Suppressor macrophage treated with lipopolysaccharide for 1 hour (primary cell): ENCODE results near the gene PLD5.

ENCODE experiments used
- DNase-seq, 3 donors: peaks; one replicate each; pipeline ENCODE4 v3.0.0-alpha.2; 2020 to 2022

PLD5 gene

GRCh38 chr1:242524571-242525359, at the start of gene PLD5:
Gene PLD5 (minus strand): TSS chr1:242524697.
- no peak for DNase-seq

GRCh38 chr1:242569867-242570266, 45.4 kb upstream of the PLD5 start:
- DNase-seq: no peak

- DNase-seq: no peak
Measured at GRCh38 chr1:242568666-242569065, 44.2 kb upstream of the PLD5 start.

GRCh38 chr1:242567596-242567995, 43.1 kb upstream of the PLD5 start:
- no peak for DNase-seq

GRCh38 chr1:242556759-242557158, 32.3 kb upstream of the PLD5 start:
- DNase-seq: no peak

- DNase-seq: no peak
Measured at GRCh38 chr1:242556276-242556675, 31.8 kb upstream of the PLD5 start.

GRCh38 chr1:242554577-242554976, 30.1 kb upstream of the PLD5 start:
- no peak for DNase-seq

- no peak for DNase-seq
Measured at GRCh38 chr1:242546849-242547729, 22.6 kb upstream of the PLD5 start.

GRCh38 chr1:242546441-242546840, 21.9 kb upstream of the PLD5 start:
- no peak for DNase-seq

- DNase-seq: no peak
Measured at GRCh38 chr1:242544071-242544470, 19.6 kb upstream of the PLD5 start.

GRCh38 chr1:242542271-242542670, 17.8 kb upstream of the PLD5 start:
- no peak for DNase-seq

- DNase-seq: no peak
Measured at GRCh38 chr1:242535986-242536385, 11.5 kb upstream of the PLD5 start.

GRCh38 chr1:242534753-242535152, 10.3 kb upstream of the PLD5 start:
- no peak for DNase-seq

- DNase-seq: no peak
Measured at GRCh38 chr1:242530761-242531160, 6.3 kb upstream of the PLD5 start.

- DNase-seq: no peak
Measured at GRCh38 chr1:242525769-242526168, 1.3 kb upstream of the PLD5 start.

GRCh38 chr1:242525360-242525722, 844 bp upstream of the PLD5 start:
- DNase-seq: no peak

- no peak for DNase-seq
Measured at GRCh38 chr1:242523719-242524570, 552 bp downstream of the PLD5 start.

GRCh38 chr1:242522996-242523718, 1.3 kb downstream of the PLD5 start:
- no peak for DNase-seq

GRCh38 chr1:242522304-242522945, 2.1 kb downstream of the PLD5 start:
- no peak for DNase-seq

GRCh38 chr1:242515555-242515954, 8.9 kb downstream of the PLD5 start:
- DNase-seq: no peak

- no peak for DNase-seq
Measured at GRCh38 chr1:242506724-242507123, 17.8 kb downstream of the PLD5 start.

GRCh38 chr1:242489545-242489944, 35.0 kb downstream of the PLD5 start:
- DNase-seq: no peak
